Measurements from ENCODE around the gene LDLRAD2. TPM values are rescaled to one million over a fixed set of nuclear protein-coding genes. Genes with fewer than 3 reads are reported as not detected.

LDLRAD2 gene
- total and polyA plus RNA-seq, 10 of the 15 experiments (the other 5 are each of a cell fraction or from before 2014, with no cell fraction given) = 0.04 to 0.23 (median 0.11) TPM; not detected in 7

DNA sequence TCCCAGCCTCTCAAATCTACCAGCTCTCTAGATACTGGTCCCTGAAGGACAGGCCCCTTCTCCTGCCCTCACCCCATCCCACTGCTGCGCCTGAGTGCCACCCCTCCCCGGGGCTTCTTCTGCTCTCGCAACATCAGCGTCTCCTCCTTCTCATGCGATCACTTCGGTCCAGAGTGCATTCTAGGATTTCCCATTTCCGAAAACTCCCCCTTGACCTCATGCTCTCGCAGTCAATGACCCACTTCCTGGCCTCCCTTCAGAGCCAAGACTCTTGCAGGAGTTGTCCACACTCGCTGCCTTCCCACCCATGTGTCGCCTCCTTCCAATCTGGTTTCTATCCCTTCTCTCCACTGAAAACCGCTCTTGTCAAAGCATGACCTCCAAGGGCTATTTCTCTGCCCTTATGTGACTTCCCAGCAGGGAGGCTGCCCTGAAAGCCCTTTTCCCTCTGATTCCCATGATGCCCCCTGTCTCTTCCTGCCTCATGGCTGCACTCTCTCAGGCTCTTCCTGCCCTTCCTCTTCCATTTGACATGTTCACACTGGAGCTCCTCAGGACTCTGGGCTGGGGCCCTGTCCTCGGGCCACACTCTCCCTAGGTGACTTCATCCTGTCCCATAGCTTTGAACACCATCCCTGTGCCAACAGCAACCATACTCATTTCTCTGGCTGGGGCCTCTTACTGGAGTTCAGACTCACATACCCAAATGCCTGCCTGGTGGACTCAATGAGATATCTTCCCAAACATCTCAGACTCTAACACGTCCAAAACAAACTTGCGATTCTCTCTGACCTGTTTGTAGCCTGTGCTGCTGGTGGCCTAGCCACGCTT, 46.0 kb downstream of the LDLRAD2 start:
- POLR2A ChIA-PET = no interaction called here
- CTCF ChIA-PET = interaction anchor here (1.3 kb wide), 1 partner anchor 9 kb away, joined by 5 read pairs; no protein-coding TSS in a partner anchor

GRCh38 chr1:21859669-21860179, 47.7 kb downstream of the LDLRAD2 start:
- DNase-seq (ENCODE audit: low read depth, low spot score) (no peak), ATAC-seq (no peak), FAIRE-seq (no peak)
- H3K9ac ChIP-seq (ENCODE audit: control insufficient read depth, insufficient read depth, low read length) = no peak overlapping the region
- RAD21 ChIA-PET (ENCODE audit: unreplicated experiment) = no interaction called here
- no peaks in the 10 kb centered on the region for H3K36me3 ChIP-seq (ENCODE audit: control insufficient read depth in 2 of 2, insufficient read depth in 2 of 2, low read length in 1 of 2)
- H3K27ac ChIP-seq (ENCODE audit: control insufficient read depth, insufficient read depth) = no peak overlapping the region
- SMC1A ChIA-PET (ENCODE audit: uncharacterized antibody, unreplicated experiment) = no interaction called here
- H3K79me2 ChIP-seq (ENCODE audit: control insufficient read depth, insufficient read depth, low read length) = no peaks in the 10 kb centered on the region
- CTCF ChIA-PET = no interaction called here
- intact Hi-C loops (cut with micrococcal nuclease; ENCODE audit: unreplicated experiment) (no loop called here), in situ Hi-C loops (cut with MboI) (no loop called here)
- no peaks in the 10 kb centered on the region for H3K4me1 ChIP-seq (ENCODE audit: control insufficient read depth, insufficient read depth, low read length)
- no peak overlapping the region for H2AFZ ChIP-seq (ENCODE audit: control insufficient read depth, low read depth, low read length)
- WGBS (ENCODE audit: insufficient coverage, insufficient replicate concordance, low lambda C conversion rate, missing lambda C conversion rate) = 49% methylated on average over 10 of the region's 10 CpGs
- H3K27me3 ChIP-seq (replicated peaks in 1 of 2; ENCODE audit: control insufficient read depth in 2 of 2, insufficient read depth in 2 of 2, low read length in 1 of 2) = no peaks in the 10 kb centered on the region
- no peak overlapping the region for H3K4me2 ChIP-seq (ENCODE audit: control insufficient read depth, insufficient read depth)
- POLR2A ChIA-PET = no interaction called here
- no peak overlapping the region for H3K4me3 ChIP-seq
- no peaks in the 10 kb centered on the region for H4K20me1 ChIP-seq (ENCODE audit: control insufficient read depth, insufficient read depth)
- BruUV-seq (replicated peaks) = no TSS peak
- no peaks in the 10 kb centered on the region; the same call in 2 of the 3 replicates for H3K9me3 ChIP-seq (replicated peaks; ENCODE audit: control insufficient read depth, insufficient read depth, low read length)
- TF ChIP-seq EZH2 (IDR thresholded peaks at IDR 0.05; ENCODE audit: borderline replicate concordance, control insufficient read depth, low read depth, low read length) (no peak), CREM (IDR thresholded peaks at IDR 0.05; ENCODE audit: low read depth) (no peak), SUPT20H (IDR thresholded peaks at IDR 0.05; ENCODE audit: borderline replicate concordance, control insufficient read depth, low read depth, low read length) (no peak), NR2C2 (IDR thresholded peaks at IDR 0.05; ENCODE audit: borderline replicate concordance, control insufficient read depth, insufficient read length, low read depth) (no peak), SMC3 (IDR thresholded peaks at IDR 0.05; ENCODE audit: borderline replicate concordance, low read length) (no peak), SRF (IDR thresholded peaks at IDR 0.05; ENCODE audit: low read depth in 2 of 2, low read length in 2 of 2) (no peak), USF2 (IDR thresholded peaks at IDR 0.05; ENCODE audit: borderline replicate concordance, low read depth, low read length) (no peak), EGR1 (IDR thresholded peaks at IDR 0.05; ENCODE audit: borderline replicate concordance in 1 of 2, low read depth in 2 of 2, low read length in 2 of 2) (no peak), SMARCA5 (IDR thresholded peaks at IDR 0.05) (no peak)
- TF ChIP-seq, protein P1, sequence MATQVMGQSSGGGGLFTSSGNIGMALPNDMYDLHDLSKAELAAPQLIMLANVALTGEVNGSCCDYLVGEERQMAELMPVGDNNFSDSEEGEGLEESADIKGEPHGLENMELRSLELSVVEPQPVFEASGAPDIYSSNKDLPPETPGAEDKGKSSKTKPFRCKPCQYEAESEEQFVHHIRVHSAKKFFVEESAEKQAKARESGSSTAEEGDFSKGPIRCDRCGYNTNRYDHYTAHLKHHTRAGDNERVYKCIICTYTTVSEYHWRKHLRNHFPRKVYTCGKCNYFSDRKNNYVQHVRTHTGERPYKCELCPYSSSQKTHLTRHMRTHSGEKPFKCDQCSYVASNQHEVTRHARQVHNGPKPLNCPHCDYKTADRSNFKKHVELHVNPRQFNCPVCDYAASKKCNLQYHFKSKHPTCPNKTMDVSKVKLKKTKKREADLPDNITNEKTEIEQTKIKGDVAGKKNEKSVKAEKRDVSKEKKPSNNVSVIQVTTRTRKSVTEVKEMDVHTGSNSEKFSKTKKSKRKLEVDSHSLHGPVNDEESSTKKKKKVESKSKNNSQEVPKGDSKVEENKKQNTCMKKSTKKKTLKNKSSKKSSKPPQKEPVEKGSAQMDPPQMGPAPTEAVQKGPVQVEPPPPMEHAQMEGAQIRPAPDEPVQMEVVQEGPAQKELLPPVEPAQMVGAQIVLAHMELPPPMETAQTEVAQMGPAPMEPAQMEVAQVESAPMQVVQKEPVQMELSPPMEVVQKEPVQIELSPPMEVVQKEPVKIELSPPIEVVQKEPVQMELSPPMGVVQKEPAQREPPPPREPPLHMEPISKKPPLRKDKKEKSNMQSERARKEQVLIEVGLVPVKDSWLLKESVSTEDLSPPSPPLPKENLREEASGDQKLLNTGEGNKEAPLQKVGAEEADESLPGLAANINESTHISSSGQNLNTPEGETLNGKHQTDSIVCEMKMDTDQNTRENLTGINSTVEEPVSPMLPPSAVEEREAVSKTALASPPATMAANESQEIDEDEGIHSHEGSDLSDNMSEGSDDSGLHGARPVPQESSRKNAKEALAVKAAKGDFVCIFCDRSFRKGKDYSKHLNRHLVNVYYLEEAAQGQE (IDR thresholded peaks at IDR 0.05; ENCODE audit: low read depth, low read length) = no peak

More for the DNA sequence above, 46.0 kb downstream of the LDLRAD2 start:
- no peaks in the 10 kb centered on the region; the same call in 2 of the 3 replicates for H3K9me3 ChIP-seq (replicated peaks; ENCODE audit: control insufficient read depth, insufficient read depth, low read length)
- ChIA-PET RAD21 (ENCODE audit: unreplicated experiment) (no interaction called here), SMC1A (ENCODE audit: uncharacterized antibody, unreplicated experiment) (interaction anchor here (1.1 kb wide), 1 partner anchor 11 kb away, joined by 3 read pairs; no protein-coding TSS in a partner anchor)
- WGBS (ENCODE audit: insufficient coverage, insufficient replicate concordance, low lambda C conversion rate, missing lambda C conversion rate) = 66% methylated on average over 15 of the region's 15 CpGs
- H3K9ac ChIP-seq (ENCODE audit: control insufficient read depth, insufficient read depth, low read length) = no peak overlapping the region
- no peaks in the 10 kb centered on the region for H3K4me1 ChIP-seq (ENCODE audit: control insufficient read depth, insufficient read depth, low read length)
- no peaks in the 10 kb centered on the region for H3K36me3 ChIP-seq (ENCODE audit: control insufficient read depth in 2 of 2, insufficient read depth in 2 of 2, low read length in 1 of 2)
- ATAC-seq (no peak), DNase-seq (ENCODE audit: low read depth, low spot score) (no peak), FAIRE-seq (no peak)
- no peaks in the 10 kb centered on the region for H4K20me1 ChIP-seq (ENCODE audit: control insufficient read depth, insufficient read depth)
- no peak overlapping the region for H3K4me3 ChIP-seq
- intact Hi-C loops (cut with micrococcal nuclease; ENCODE audit: unreplicated experiment) (no loop called here), in situ Hi-C loops (cut with MboI) (no loop called here)
- H3K27ac ChIP-seq (ENCODE audit: control insufficient read depth, insufficient read depth) = no peak overlapping the region
- no peak for TF ChIP-seq ZNF207 (IDR thresholded peaks at IDR 0.05; ENCODE audit: borderline replicate concordance)
- TF ChIP-seq SUPT20H (IDR thresholded peaks at IDR 0.05; ENCODE audit: borderline replicate concordance, control insufficient read depth, low read depth, low read length) = no peak
- TF ChIP-seq PAX8 (IDR thresholded peaks at IDR 0.05) = no peak
- TF ChIP-seq RAD51 (IDR thresholded peaks at IDR 0.05) = no peak
- no peaks in the 10 kb centered on the region for H3K27me3 ChIP-seq (replicated peaks in 1 of 2; ENCODE audit: control insufficient read depth in 2 of 2, insufficient read depth in 2 of 2, low read length in 1 of 2)
- H3K79me2 ChIP-seq (ENCODE audit: control insufficient read depth, insufficient read depth, low read length) = no peaks in the 10 kb centered on the region
- no TSS peak for BruUV-seq (replicated peaks)
- H2AFZ ChIP-seq (ENCODE audit: control insufficient read depth, low read depth, low read length) = no peak overlapping the region
- no peak overlapping the region for H3K4me2 ChIP-seq (ENCODE audit: control insufficient read depth, insufficient read depth)

All from GM12878 (cell line).